ENCODE results near the gene USP5. TPM values are rescaled to one million over a fixed set of nuclear protein-coding genes. Genes with fewer than 3 reads are reported as not detected.
"Not testable (repeated sequence)": the region's sequence is repeated elsewhere in the genome, so short reads cannot be mapped to it uniquely, and the experiment has no call there.

The USP5 gene
- total RNA-seq, 1 donor from 2014 or later, result 110 TPM

GRCh38 chr12:6888360-6888759 is 36.4 kb downstream of the USP5 start:
- intact Hi-C loops (cut with micrococcal nuclease), result no loop called here
- no peak for ATAC-seq (ENCODE audit: low read depth)
- POLR2A ChIA-PET, result interaction anchor here (1.0 kb wide), 1 partner anchor 16 kb away, joined by 4 read pairs; the partner anchor contains the start of gene SPSB2
- no peak for DNase-seq
- peaks cover 15% of the 10 kb centered on the region for H3K4me1 Mint-ChIP-seq
- peaks cover 3% of the 10 kb centered on the region for H3K36me3 Mint-ChIP-seq (ENCODE audit: low read depth)
- no peak for TF ChIP-seq CTCF (IDR thresholded peaks at IDR 0.05)
- H3K9me3 Mint-ChIP-seq, result no peaks in the 10 kb centered on the region
- H3K4me3 Mint-ChIP-seq, result no peak overlapping the region
- CTCF ChIA-PET, result no interaction called here
- no peaks in the 10 kb centered on the region for H3K27me3 Mint-ChIP-seq
- no peak overlapping the region for H3K27ac Mint-ChIP-seq

DNA sequence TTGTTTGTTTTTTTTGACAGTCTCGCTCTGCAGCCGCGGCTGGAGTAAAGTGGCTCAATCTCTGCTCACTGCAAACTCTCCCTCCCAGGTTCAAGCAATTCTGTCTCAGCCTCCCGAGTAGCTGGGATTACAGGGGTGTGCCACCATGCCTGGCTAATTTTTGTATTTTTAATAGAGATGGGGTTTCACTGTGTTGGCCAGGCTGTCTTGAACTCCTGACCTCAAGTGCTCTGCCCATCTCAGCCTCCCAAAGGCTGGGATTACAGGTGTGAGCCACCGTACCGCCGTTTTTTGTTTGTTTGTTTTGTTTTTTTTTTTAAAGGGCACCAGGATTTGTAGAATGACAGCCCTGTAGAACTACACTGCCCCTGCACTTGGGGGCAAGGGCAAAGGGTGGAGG is 36.8 kb downstream of the USP5 start:
- H3K27ac Mint-ChIP-seq; H3K4me3 Mint-ChIP-seq; intact Hi-C loops (cut with micrococcal nuclease): not testable (repeated sequence)

GRCh38 chr12:6889775-6890573 is 38.0 kb downstream of the USP5 start:
- intact Hi-C loops (cut with micrococcal nuclease); H3K9me3 Mint-ChIP-seq; H3K36me3 Mint-ChIP-seq (ENCODE audit: low read depth); H3K27me3 Mint-ChIP-seq; DNase-seq; ATAC-seq (ENCODE audit: low read depth): not testable (repeated sequence)
- CTCF ChIA-PET, result interaction anchor here (0.7 kb wide), 1 partner anchor 24 kb away, joined by 3 read pairs; no protein-coding TSS in a partner anchor
- Mint-ChIP-seq H3K27ac (peak overlapping the region; percentile 93), H3K4me3 (peak overlapping the region; percentile 84), H3K4me1 (peaks cover 15% of the 10 kb centered on the region)
- POLR2A ChIA-PET, result interaction anchor here (0.9 kb wide), 1 partner anchor 17 kb away, joined by 4 read pairs; the partner anchor contains the start of gene SPSB2

More for the DNA sequence above, 36.8 kb downstream of the USP5 start:
- H3K27me3 Mint-ChIP-seq; H3K36me3 Mint-ChIP-seq (ENCODE audit: low read depth); DNase-seq; CTCF ChIA-PET; H3K9me3 Mint-ChIP-seq; ATAC-seq (ENCODE audit: low read depth): not testable (repeated sequence)
- POLR2A ChIA-PET, result interaction anchor here (1.0 kb wide), 1 partner anchor 16 kb away, joined by 4 read pairs; the partner anchor contains the start of gene SPSB2
- H3K4me1 Mint-ChIP-seq, result peaks cover 15% of the 10 kb centered on the region

- no peaks in the 10 kb centered on the region for H3K36me3 Mint-ChIP-seq (ENCODE audit: low read depth)
- CTCF ChIA-PET, result interaction anchor here (0.7 to 2.3 kb wide), 16 partner anchors 12 to 421 kb away, joined by 3 to 52 read pairs (median 4); partner anchors contain the start of genes SPSB2, TPI1, USP5 and VAMP1
- peak; percentile 93 for ATAC-seq (ENCODE audit: low read depth)
- H3K4me1 Mint-ChIP-seq, result peaks cover 15% of the 10 kb centered on the region
- H3K4me3 Mint-ChIP-seq, result peak overlapping the region; percentile 84
- peak overlapping the region; percentile 93 for H3K27ac Mint-ChIP-seq
- H3K9me3 Mint-ChIP-seq, result no peaks in the 10 kb centered on the region
- peak; percentile 65 for TF ChIP-seq CTCF (IDR thresholded peaks at IDR 0.05)
- H3K27me3 Mint-ChIP-seq, result no peaks in the 10 kb centered on the region
- POLR2A ChIA-PET, result interaction anchor here (0.5 to 2.4 kb wide), 33 partner anchors 9 to 420 kb away, joined by 3 to 64 read pairs (median 6); partner anchors contain the start of genes ATN1, C12orf57, CDCA3 and COPS7A
- DNase-seq, result peak; percentile 97
- intact Hi-C loops (cut with micrococcal nuclease), result loop anchor here (1.0 kb wide), 8 partner anchors 13 to 138 kb away; partner anchors contain the start of genes C12orf57, LPCAT3, LRRC23 and MLF2
Measured at GRCh38 chr12:6890789-6891645, 39.1 kb downstream of the USP5 start.

DNA sequence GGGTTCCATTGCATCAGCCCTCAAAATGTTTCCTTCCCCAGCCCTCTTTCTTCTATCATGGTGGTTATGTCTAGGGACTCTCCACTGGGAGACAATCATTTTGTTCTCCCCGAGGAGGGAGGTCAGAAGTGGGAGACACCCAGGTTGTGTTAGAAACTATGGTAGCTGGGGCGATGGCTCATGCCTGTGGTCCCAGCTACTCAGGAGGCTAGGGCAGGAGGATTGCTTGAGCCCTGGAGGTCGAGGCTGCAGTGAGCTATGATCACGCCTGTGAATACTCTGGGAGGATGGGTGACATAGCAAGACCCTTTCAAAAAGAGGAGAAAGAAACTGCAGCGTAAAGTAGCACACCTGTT is 39.7 kb downstream of the USP5 start:
- intact Hi-C loops (cut with micrococcal nuclease), result loop anchor here (1.0 kb wide), 8 partner anchors 13 to 138 kb away; partner anchors contain the start of genes C12orf57, LPCAT3, LRRC23 and MLF2
- no peaks in the 10 kb centered on the region for H3K27me3 Mint-ChIP-seq
- POLR2A ChIA-PET, result interaction anchor here (0.5 to 2.4 kb wide), 31 partner anchors 8 to 421 kb away, joined by 3 to 64 read pairs (median 6); partner anchors contain the start of genes ATN1, C12orf57, CDCA3 and COPS7A

GRCh38 chr12:6892683-6893082 is 40.7 kb downstream of the USP5 start:
- intact Hi-C loops (cut with micrococcal nuclease); H3K4me3 Mint-ChIP-seq; H3K27ac Mint-ChIP-seq; H3K9me3 Mint-ChIP-seq; H3K27me3 Mint-ChIP-seq; H3K36me3 Mint-ChIP-seq (ENCODE audit: low read depth); DNase-seq; ATAC-seq (ENCODE audit: low read depth): not testable (repeated sequence)
- ChIA-PET POLR2A (interaction anchor here (2.0 to 2.4 kb wide), 3 partner anchors 20 to 41 kb away, joined by 30 to 64 read pairs (median 38); partner anchors contain the start of genes CDCA3, SPSB2, TPI1 and USP5), CTCF (interaction anchor here (2.0 to 2.3 kb wide), 2 partner anchors 20 to 215 kb away, joined by 7 to 52 read pairs; partner anchors contain the start of gene SPSB2)
- peaks cover 15% of the 10 kb centered on the region for H3K4me1 Mint-ChIP-seq

More for the DNA sequence above, 39.7 kb downstream of the USP5 start:
- Mint-ChIP-seq H3K4me1 (peaks cover 15% of the 10 kb centered on the region), H3K9me3 (no peaks in the 10 kb centered on the region), H3K27ac (peak overlapping the region; percentile 93), H3K4me3 (peak overlapping the region; percentile 84), H3K36me3 (ENCODE audit: low read depth) (no peaks in the 10 kb centered on the region)
- no peak for TF ChIP-seq CTCF (IDR thresholded peaks at IDR 0.05)
- DNase-seq (no peak), ATAC-seq (ENCODE audit: low read depth) (no peak)
- CTCF ChIA-PET, result interaction anchor here (0.7 to 2.3 kb wide), 15 partner anchors 11 to 421 kb away, joined by 3 to 52 read pairs (median 4); partner anchors contain the start of genes SPSB2, TPI1, USP5 and VAMP1

Data from activated B cell treated with CpG ODN at 0.5 μM for 24 hours (primary cell).